ENCODE data around the gene POLR2J2. TPM values are rescaled to one million over a fixed set of nuclear protein-coding genes. Genes with fewer than 3 reads are reported as not detected.
"Not testable (repeated sequence)": the region's sequence is repeated elsewhere in the genome, so short reads cannot be mapped to it uniquely, and the experiment has no call there.

The POLR2J2 gene
- total RNA-seq, 2 experiments from 2014 or later, result 15.4 to 15.7 TPM

DNA sequence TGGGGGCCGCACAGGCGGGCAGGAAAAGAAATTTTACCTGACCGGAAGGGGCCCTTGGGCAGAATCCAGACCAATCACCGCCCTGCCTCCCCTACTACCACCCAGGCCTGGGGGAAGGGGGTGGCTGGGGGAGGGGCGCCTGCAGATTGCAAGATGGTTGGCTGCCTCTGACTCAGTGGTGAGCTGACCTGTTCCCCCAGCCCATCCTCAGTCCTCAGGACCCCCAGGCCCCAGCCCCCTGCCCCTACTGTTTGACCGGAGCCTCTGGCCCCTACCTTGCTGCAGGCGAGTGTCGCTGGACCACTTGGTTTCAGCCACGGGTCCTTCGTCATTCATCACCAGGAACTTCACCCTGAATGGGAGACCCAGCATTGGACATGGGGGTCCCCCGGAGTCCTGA is 32.6 kb downstream of the POLR2J2 start:
- H3K27me3 Mint-ChIP-seq; DNase-seq; H3K27ac Mint-ChIP-seq; CTCF ChIA-PET; H3K4me3 Mint-ChIP-seq; H3K36me3 Mint-ChIP-seq; H3K9me3 Mint-ChIP-seq (ENCODE audit: low read depth); H3K4me1 Mint-ChIP-seq: not testable (repeated sequence)
- peak; percentile 12 for ATAC-seq

DNA sequence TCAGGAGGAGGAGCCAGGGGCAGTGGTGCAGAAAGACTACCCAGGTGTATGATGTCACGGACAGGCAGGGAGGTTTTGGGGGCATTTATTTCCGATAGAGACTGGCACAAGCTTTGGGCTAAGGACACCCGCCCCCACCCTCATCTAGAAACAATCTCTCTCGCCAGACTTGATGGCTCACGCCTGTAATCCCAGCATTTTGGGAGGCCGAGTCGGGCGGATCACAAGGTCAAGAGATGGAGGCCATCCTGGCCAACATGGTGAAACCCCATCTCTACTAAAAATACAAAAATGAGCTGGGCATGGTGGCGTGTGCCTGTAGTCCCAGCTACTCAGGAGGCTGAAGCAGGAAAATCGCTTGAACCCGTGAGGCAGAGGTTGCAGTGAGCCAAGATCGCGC is 34.5 kb downstream of the POLR2J2 start:
- H3K27me3 Mint-ChIP-seq; H3K4me3 Mint-ChIP-seq; H3K27ac Mint-ChIP-seq; H3K36me3 Mint-ChIP-seq; ATAC-seq; H3K4me1 Mint-ChIP-seq; DNase-seq; H3K9me3 Mint-ChIP-seq (ENCODE audit: low read depth); CTCF ChIA-PET: not testable (repeated sequence)

DNA sequence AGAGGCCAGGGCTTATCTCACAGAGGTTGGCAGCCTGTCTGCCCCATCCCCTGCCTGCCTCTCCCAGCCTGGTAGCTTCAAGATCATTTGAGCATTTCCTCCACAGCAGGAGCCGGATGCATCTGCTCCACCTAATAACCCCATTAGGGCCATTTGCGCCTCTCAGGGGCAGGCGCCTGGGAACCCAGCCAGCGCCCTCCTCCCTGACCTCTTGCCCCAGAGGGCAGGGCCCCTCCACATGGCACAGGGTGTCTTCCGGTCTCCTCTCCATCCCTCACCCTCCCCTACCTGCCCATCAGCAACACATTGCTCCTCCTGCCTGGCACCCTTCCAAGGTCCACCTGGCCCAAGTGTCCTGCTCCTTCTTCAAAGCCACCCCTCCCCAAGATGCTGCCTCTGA is 36.1 kb downstream of the POLR2J2 start:
- DNase-seq; H3K9me3 Mint-ChIP-seq (ENCODE audit: low read depth); ATAC-seq; H3K36me3 Mint-ChIP-seq; H3K4me1 Mint-ChIP-seq; CTCF ChIA-PET; H3K27me3 Mint-ChIP-seq; H3K4me3 Mint-ChIP-seq; H3K27ac Mint-ChIP-seq: not testable (repeated sequence)

DNA sequence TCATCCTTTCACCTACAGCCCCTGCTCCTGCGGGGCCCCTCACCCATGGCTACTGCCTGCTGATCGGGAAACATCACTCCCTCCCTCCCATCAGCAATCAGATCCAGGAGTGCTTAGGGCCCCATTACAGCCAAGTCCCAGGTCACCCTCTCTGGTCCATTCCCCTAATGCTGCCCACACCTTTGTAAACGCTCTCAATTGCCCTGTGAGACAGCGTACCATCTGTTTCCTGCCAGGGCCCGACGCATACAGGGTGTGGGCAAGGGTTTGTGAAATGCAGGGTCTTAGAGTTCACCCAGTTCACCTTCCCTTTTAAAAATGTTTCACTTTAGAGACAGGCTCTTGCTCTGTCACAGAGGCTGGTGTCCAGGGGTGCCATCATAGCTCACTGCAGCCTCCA is 37.2 kb downstream of the POLR2J2 start:
- DNase-seq; H3K27ac Mint-ChIP-seq; CTCF ChIA-PET; H3K4me3 Mint-ChIP-seq; H3K36me3 Mint-ChIP-seq; ATAC-seq; H3K9me3 Mint-ChIP-seq (ENCODE audit: low read depth); H3K27me3 Mint-ChIP-seq; H3K4me1 Mint-ChIP-seq: not testable (repeated sequence)

DNA sequence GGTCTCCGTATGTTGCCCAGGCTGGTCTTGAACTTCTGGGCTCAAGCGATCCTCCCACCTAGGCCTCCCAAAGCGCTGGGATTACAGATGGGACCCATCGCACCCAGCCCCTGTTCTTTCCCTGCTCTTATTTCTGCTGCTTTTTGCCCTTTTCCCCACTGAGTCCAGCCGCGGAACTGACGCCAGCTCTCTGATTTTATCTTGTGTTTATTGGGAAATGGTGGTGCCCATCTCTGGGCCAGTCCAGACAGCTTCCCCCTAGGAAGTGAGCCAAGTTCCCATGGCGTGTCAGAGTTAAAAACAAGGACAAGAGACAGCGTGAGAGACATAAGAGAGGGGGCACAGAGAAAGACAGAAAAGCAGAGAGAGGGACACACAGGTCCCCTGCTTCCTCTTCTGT is 40.8 kb downstream of the POLR2J2 start:
- ATAC-seq; H3K4me3 Mint-ChIP-seq; DNase-seq; H3K9me3 Mint-ChIP-seq (ENCODE audit: low read depth); H3K36me3 Mint-ChIP-seq; H3K27ac Mint-ChIP-seq; H3K4me1 Mint-ChIP-seq; H3K27me3 Mint-ChIP-seq; CTCF ChIA-PET: not testable (repeated sequence)

DNA sequence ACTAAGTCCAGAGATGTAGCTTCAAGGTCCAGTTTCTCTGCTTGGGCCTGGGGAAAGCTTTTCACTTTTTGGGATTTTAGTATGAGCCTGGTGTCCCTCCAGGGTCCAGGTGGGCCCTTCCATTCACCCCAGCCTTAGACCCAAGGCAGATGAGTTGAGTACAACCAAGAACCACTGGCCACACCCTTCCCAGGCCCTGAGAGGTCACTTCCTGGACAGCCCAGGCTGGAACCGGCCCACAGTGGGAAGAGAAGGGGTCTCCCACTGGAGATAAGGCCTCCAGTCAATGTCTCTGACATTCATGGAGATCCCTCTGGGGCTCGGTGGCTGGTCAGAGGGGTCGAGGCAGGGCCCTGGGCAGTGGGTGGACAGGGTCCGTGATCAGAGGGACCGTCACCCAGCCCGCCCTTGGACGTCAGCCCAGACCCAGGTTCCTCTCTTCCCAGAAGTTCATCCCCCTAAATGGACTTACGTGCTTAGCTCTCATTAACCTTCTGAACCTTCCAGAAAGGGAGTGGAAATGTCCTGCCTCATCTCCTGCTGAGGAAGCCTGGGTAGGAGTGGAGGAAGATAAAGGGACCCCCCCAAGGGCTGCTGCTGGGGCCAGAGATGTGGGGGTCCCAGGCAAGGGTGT is 44.1 kb downstream of the POLR2J2 start:
- H3K4me3 Mint-ChIP-seq; DNase-seq; H3K4me1 Mint-ChIP-seq; ATAC-seq; H3K27me3 Mint-ChIP-seq; H3K36me3 Mint-ChIP-seq; H3K9me3 Mint-ChIP-seq (ENCODE audit: low read depth); H3K27ac Mint-ChIP-seq; CTCF ChIA-PET: not testable (repeated sequence)

DNA sequence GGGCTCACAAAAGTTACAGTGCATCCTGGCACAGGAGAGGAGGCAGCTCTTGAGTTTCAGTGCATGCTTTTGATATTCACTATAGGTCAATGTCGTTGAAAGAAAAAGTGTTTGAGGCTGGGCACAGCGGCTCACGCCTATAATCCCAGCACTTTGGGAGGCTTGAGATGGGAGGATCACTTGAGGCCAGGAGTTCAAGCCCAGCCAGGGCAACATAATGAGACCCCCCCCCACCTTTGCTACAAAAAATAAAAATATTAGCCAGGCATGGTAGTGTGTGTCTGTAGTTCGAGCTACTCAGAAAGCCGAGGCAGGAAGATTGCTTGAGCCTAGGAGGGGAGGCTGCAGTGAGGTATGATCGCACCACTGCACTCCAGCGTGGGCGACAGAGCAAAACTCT is 53.3 kb downstream of the POLR2J2 start:
- CTCF ChIA-PET; H3K27me3 Mint-ChIP-seq; H3K27ac Mint-ChIP-seq; DNase-seq; H3K9me3 Mint-ChIP-seq (ENCODE audit: low read depth); ATAC-seq; H3K4me3 Mint-ChIP-seq; H3K36me3 Mint-ChIP-seq; H3K4me1 Mint-ChIP-seq: not testable (repeated sequence)

DNA sequence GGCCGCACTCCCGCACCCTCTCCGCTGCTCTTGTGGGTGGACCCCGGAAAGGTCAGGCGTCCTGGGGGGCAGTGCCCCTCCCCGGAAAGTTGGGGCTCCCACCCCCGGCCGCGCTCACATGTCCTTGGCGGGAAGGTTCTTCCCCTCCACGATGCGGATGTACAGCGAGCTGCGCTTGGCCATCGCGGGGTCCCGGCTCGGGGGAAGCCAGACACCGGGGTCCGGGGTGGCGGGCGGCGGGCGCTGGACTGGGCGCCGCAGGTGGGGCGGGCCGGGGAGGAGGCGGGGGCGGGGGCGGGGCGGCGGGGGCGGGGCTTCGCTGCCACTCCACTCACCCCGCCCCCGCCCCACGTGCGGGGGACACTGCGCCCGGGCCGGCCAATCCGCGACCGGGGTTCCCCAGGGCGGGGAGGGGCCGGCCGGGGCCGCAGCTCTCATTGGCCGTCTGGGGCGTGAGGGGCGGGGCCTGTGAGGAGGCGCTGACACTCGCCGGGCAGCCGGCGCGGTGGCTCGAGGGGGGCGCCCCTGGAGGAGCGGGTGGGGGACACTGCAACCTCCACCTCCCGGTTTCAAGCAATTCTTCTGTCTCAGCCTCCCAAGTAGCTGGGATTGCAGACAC is 54.8 kb downstream of the POLR2J2 start, which contains the start of gene RASA4:
Gene RASA4, minus strand, starts transcription at position 250 of the 619 bp plus-strand sequence. Its CDS starts 67 bp downstream, at position 183.
- ATAC-seq (peak; percentile 99), DNase-seq (peak; percentile 50)
- CTCF ChIA-PET; H3K4me3 Mint-ChIP-seq; H3K9me3 Mint-ChIP-seq (ENCODE audit: low read depth); H3K27ac Mint-ChIP-seq; H3K36me3 Mint-ChIP-seq; H3K4me1 Mint-ChIP-seq; H3K27me3 Mint-ChIP-seq: not testable (repeated sequence)

Other genes starting within 250 kb of the POLR2J2 start
- gene ORAI2, start 238.1 kb downstream of the POLR2J2 start, total RNA-seq, result 10 to 100 TPM; 58.1 to 73.7 TPM
- 10 to 100 TPM; 11.2 to 14.6 TPM for gene ALKBH4, start 206.8 kb downstream of the POLR2J2 start, total RNA-seq
- 10 to 100 TPM; 20.6 to 24.0 TPM for gene LRWD1, start 206.7 kb downstream of the POLR2J2 start, total RNA-seq
- 10 to 100 TPM; 52.9 to 56.7 TPM for gene POLR2J, start 192.7 kb downstream of the POLR2J2 start, total RNA-seq
- gene RASA4B, start 153.9 kb downstream of the POLR2J2 start, total RNA-seq, result 10 to 100 TPM; 14.8 to 16.7 TPM
- 10 to 100 TPM; 11.0 to 11.6 TPM for gene UPK3BL2, start 128.0 kb downstream of the POLR2J2 start, total RNA-seq
- under 1 TPM in 1 of 2 experiments, not detected in 1; 0.29 TPM for gene SPDYE2, start 120.4 kb downstream of the POLR2J2 start, total RNA-seq
- gene POLR2J3, start 99.1 kb downstream of the POLR2J2 start, total RNA-seq, result 10 to 100 TPM; 35.4 to 51.0 TPM
- 10 to 100 TPM; 29.2 to 39.3 TPM for gene RASA4, start 54.9 kb downstream of the POLR2J2 start, total RNA-seq
- gene UPK3BL1, start 28.9 kb downstream of the POLR2J2 start, total RNA-seq, result 10 to 100 TPM; 20.8 to 30.7 TPM
- not detected for gene SPDYE2B, start 21.3 kb downstream of the POLR2J2 start, total RNA-seq
- 10 to 100 TPM in 1 of 2 experiments, 1 to 10 TPM in 1; 9.8 to 10.8 TPM for gene FAM185A, start 77.3 kb upstream of the POLR2J2 start, total RNA-seq
- not detected for gene LRRC17, start 241.3 kb upstream of the POLR2J2 start, total RNA-seq